HEK293T (cell line): ENCODE results near the gene ELP5.

Experiments
- ELF4 ChIP-seq: fragments of 450-650 bp; IDR thresholded peaks from 2 replicates; pipeline ENCODE4 v1.6.1; 2017; ENCODE audit warnings: antibody characterized with exemption
- FOXA1 ChIP-seq: fragments of 450-650 bp; IDR thresholded peaks from 2 replicates; pipeline ENCODE4 v1.6.1; 2016; ENCODE audit warnings: mild to moderate bottlenecking
- FOXK2 ChIP-seq: fragments of 450-650 bp; IDR thresholded peaks from 2 replicates; pipeline ENCODE4 v1.6.1; 2016; ENCODE audit warnings: mild to moderate bottlenecking
- FOXM1 ChIP-seq: fragments of 450-650 bp; IDR thresholded peaks from 2 replicates; pipeline ENCODE4 v1.6.1; 2017; ENCODE audit warnings: mild to moderate bottlenecking, borderline replicate concordance
- L3MBTL2 ChIP-seq: fragments of 450-650 bp; conservative IDR thresholded peaks from 2 replicates; pipeline ENCODE4 v1.6.1; 2016; ENCODE audit warnings: mild to moderate bottlenecking
- LEF1 ChIP-seq: fragments of 450-650 bp; IDR thresholded peaks from 2 replicates; pipeline ENCODE4 v1.6.1; 2017; ENCODE audit warnings: mild to moderate bottlenecking, borderline replicate concordance
- TARDBP ChIP-seq: fragments of 450-650 bp; IDR thresholded peaks from 2 replicates; pipeline ENCODE4 v1.6.1; 2016

- TF ChIP-seq FOXM1 = no peak
- TF ChIP-seq FOXA1 = no peak
- TF ChIP-seq ELF4 = no peak
- TF ChIP-seq FOXK2 = no peak
- TF ChIP-seq LEF1 = no peak
- TF ChIP-seq TARDBP = no peak
- TF ChIP-seq L3MBTL2 = no peak
Measured at GRCh38 chr17:7254511-7254910, 2.5 kb downstream of the ELP5 start.
